Progenitor cell of endocrine pancreas (in vitro differentiated cells): ENCODE results near the gene TPSG1. TPM values are rescaled to one million over a fixed set of nuclear protein-coding genes. Genes with fewer than 3 reads are reported as not detected.

Experiments used
- DNase-seq: peaks from one replicate; pipeline ENCODE4 v3.0.0; 2021; ENCODE audit warnings: low spot score; ENCODE audit not compliant: unreplicated experiment
- H3K27ac Mint-ChIP-seq: 2 replicates; pipeline ENCODE4 v1.8.0; 2021; ENCODE audit warnings: mild to moderate bottlenecking, moderate library complexity, mixed read lengths
- H3K27me3 Mint-ChIP-seq: 2 replicates; pipeline ENCODE4 v1.8.0; 2021; ENCODE audit warnings: mixed read lengths
- H3K36me3 Mint-ChIP-seq: 2 replicates; pipeline ENCODE4 v1.8.0; 2022; ENCODE audit warnings: mixed read lengths; ENCODE audit not compliant: insufficient read depth
- H3K4me1 Mint-ChIP-seq: 2 replicates; pipeline ENCODE4 v1.8.0; 2021; ENCODE audit warnings: low read depth, mixed read lengths
- H3K4me3 Mint-ChIP-seq: 2 replicates; pipeline ENCODE4 v1.8.0; 2021; ENCODE audit warnings: low read depth, mild to moderate bottlenecking, moderate library complexity, mixed read lengths
- H3K9me3 Mint-ChIP-seq: 2 replicates; pipeline ENCODE4 v1.8.0; 2021; ENCODE audit warnings: low read depth, mixed read lengths
- total RNA-seq: library from RNA; stranded (reverse); gene quantifications from 2 replicates; pipeline ENCODE4 v1.2.1, GENCODE V29; 2021
- TF ChIP-seq, protein P1 (sequence below): fragments of 200-600 bp; sonication (generic); IDR thresholded peaks from one replicate; pipeline ENCODE4 v1.5.0; 2021; ENCODE audit warnings: antibody characterized with exemption, mild to moderate bottlenecking; ENCODE audit not compliant: unreplicated experiment

Gene TPSG1
- total RNA-seq, 1 donor from 2014 or later: not detected

DNA sequence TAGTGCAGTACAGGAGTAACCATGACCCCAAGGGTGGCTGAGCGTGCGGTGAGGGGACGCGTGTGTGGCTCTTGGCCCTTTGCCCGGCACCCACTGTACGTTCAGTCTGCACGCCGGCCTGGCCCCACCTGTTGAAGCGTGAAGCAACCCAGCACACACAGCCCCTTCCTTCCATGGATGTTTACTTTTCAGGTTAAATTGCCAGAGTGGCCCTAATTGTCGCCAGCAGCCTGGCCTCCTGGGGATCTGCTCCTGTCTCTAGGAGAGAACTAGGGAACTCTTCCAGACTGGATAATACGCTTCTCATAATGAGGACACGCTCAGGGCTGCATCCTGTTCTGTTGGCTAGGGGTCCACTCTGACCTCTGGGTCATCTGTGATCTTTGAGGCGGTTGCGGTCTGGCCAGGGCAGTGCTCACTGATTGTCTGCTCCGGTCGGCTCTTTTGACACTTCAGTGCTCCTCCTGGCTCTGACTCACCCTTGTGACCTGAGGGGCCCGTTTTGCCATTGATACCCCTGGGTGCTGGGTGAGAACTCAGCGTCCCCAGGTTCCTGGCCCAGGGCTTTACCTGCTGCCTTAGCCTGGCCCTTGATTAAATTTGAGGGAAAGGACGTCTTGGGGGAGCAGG, 27.7 kb downstream of the TPSG1 start:
- Mint-ChIP-seq H3K27ac (no peak overlapping the region), H3K36me3 (peaks cover 6% of the 10 kb centered on the region), H3K9me3 (no peaks in the 10 kb centered on the region), H3K4me3 (no peak overlapping the region), H3K4me1 (peaks cover 1% of the 10 kb centered on the region), H3K27me3 (no peaks in the 10 kb centered on the region)
- TF ChIP-seq, protein P1, sequence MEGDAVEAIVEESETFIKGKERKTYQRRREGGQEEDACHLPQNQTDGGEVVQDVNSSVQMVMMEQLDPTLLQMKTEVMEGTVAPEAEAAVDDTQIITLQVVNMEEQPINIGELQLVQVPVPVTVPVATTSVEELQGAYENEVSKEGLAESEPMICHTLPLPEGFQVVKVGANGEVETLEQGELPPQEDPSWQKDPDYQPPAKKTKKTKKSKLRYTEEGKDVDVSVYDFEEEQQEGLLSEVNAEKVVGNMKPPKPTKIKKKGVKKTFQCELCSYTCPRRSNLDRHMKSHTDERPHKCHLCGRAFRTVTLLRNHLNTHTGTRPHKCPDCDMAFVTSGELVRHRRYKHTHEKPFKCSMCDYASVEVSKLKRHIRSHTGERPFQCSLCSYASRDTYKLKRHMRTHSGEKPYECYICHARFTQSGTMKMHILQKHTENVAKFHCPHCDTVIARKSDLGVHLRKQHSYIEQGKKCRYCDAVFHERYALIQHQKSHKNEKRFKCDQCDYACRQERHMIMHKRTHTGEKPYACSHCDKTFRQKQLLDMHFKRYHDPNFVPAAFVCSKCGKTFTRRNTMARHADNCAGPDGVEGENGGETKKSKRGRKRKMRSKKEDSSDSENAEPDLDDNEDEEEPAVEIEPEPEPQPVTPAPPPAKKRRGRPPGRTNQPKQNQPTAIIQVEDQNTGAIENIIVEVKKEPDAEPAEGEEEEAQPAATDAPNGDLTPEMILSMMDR: no peak
- no peak for DNase-seq

DNA sequence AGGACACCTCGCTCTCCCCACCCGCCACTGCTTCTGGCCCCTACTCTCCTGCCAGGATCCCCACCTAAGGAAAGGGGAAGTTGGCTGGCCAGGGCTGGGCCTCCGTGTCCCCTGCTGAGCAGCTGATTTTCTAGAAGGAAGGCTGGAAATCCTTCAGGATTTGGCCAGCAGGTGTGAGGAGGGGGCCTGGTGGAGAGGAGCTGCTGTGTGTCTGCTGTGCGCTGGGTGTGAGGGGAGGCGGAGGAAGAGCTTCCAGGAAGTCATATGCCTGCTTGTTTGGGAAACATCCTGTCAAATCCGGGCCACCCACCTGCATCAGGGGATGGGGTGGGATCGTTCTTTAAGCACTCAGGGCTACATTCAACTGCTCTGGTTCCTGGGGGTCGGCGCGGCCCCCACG, 28.6 kb downstream of the TPSG1 start:
- H3K9me3 Mint-ChIP-seq: no peaks in the 10 kb centered on the region
- no peak for DNase-seq
- H3K36me3 Mint-ChIP-seq: peaks cover 5% of the 10 kb centered on the region
- TF ChIP-seq, protein P1: no peak
- H3K27me3 Mint-ChIP-seq: no peaks in the 10 kb centered on the region
- H3K4me1 Mint-ChIP-seq: peaks cover 1% of the 10 kb centered on the region
- no peak overlapping the region for H3K27ac Mint-ChIP-seq
- no peak overlapping the region for H3K4me3 Mint-ChIP-seq

DNA sequence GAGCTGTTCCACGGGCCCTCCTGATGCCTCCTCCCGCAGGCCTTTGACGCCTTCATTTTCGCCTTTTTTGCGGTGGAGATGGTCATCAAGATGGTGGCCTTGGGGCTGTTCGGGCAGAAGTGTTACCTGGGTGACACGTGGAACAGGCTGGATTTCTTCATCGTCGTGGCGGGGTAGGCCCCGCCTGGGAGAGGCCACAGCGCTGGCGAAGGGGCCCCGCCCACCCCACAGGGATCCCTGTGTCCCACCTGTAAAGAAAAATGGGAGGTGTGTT, 29.7 kb downstream of the TPSG1 start:
- H3K4me1 Mint-ChIP-seq: peaks cover 1% of the 10 kb centered on the region

DNA sequence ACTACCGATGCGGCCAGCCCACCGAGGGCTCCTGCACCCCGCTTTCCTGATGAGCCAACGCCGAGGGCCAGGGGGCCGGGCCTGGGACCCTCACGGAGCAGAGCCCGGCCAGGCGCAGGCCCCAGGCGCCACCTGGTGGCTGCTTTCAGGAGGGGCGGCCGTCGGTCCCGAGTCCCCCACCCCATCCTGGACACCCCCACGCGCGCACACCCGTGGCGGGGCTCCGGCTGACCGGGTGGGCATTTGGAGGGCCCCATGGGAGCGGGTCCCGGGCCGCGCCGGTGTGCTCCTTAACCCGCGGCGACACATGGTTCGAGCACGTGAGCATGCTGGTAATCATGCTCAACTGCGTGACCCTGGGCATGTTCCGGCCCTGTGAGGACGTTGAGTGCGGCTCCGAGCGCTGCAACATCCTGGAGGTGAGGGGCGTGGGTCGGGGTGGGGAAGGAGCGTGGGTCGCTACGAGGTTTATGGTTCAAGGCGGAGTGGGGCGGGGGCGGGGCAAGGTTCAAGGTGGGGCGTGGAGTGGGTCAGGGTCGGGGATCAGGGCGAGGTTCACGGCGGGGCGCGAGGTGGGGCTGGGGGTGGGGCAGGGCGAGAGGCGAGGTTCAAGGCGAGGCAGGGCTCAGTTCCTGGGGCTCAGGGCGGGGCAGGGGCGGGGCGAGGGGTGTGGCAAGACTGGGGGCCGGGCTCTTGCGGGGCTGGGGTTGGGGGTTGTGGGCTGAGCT, 30.2 kb downstream of the TPSG1 start:
- Mint-ChIP-seq H3K27ac (no peak overlapping the region), H3K9me3 (no peaks in the 10 kb centered on the region), H3K27me3 (no peaks in the 10 kb centered on the region), H3K36me3 (peaks cover under 1% of the 10 kb centered on the region), H3K4me3 (no peak overlapping the region), H3K4me1 (peaks cover 1% of the 10 kb centered on the region)
- peak; percentile 38 for DNase-seq
- TF ChIP-seq, protein P1: peak; percentile 86

More for the DNA sequence above, 29.7 kb downstream of the TPSG1 start:
- Mint-ChIP-seq H3K4me3 (no peak overlapping the region), H3K9me3 (no peaks in the 10 kb centered on the region), H3K36me3 (peaks cover 2% of the 10 kb centered on the region), H3K27ac (no peak overlapping the region), H3K27me3 (no peaks in the 10 kb centered on the region)
- TF ChIP-seq, protein P1: no peak
- DNase-seq: no peak

DNA sequence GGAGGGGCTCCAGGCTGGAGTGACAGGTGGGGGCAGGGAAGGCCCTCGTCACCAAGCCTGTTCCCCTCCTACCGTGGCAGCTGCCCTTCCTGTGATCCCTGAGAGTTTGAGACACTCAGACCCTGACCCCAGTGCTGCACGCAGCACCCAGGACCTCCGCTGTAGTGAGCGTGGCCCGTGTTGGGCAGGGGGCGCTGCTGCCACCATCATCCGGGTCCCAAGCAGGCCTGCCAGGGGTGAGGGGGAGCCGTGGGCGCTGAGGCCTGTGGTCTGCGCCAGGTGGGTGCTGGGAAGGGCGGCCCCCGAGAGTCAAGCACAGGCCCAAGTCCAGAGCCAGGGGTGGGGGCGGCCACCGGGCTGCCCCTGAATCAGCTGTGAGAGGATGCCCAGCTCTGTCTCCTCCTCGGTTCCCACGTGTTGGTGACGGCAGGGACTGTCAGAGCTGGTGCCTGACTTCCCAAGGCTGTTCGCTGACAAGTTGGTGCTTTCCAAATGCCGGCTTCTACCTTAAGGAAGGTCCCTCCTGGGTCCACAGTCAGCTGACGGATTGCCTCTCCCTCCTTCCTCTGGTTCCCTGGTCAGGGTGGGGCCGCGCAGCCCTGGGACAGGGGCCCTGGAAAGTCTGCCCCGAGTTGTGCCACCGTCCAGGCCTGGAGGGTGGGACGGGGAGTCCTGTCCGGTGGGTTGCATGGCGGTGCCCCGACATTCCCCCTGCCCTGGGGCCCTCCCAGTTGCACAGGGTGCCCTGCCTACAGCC, 31.1 kb downstream of the TPSG1 start:
- H3K4me3 Mint-ChIP-seq: no peak overlapping the region
- H3K36me3 Mint-ChIP-seq: no peaks in the 10 kb centered on the region
- H3K27me3 Mint-ChIP-seq: no peaks in the 10 kb centered on the region
- H3K27ac Mint-ChIP-seq: no peak overlapping the region
- DNase-seq: no peak
- no peaks in the 10 kb centered on the region for H3K9me3 Mint-ChIP-seq
- peaks cover 1% of the 10 kb centered on the region for H3K4me1 Mint-ChIP-seq
- TF ChIP-seq, protein P1: no peak
